ENCODE results near the gene KRI1.

KRI1 gene

GRCh38 chr19:10514211-10515145, 51.3 kb downstream of the KRI1 start:
- TF ChIP-seq CTCF (conservative IDR thresholded peaks at IDR 0.05; ENCODE audit: control insufficient read depth, insufficient read depth, low read depth, low read length) = no peak
- no peak overlapping the region for H3K4me3 ChIP-seq (ENCODE audit: control insufficient read depth, low read depth, low read length)
- no peak for DNase-seq (ENCODE audit: low read depth)

GRCh38 chr19:10513223-10513622, 52.6 kb downstream of the KRI1 start:
- no peak for TF ChIP-seq CTCF (conservative IDR thresholded peaks at IDR 0.05; ENCODE audit: control insufficient read depth, insufficient read depth, low read depth, low read length)
- H3K4me3 ChIP-seq (ENCODE audit: control insufficient read depth, low read depth, low read length) = no peak overlapping the region
- DNase-seq (ENCODE audit: low read depth) = no peak

GRCh38 chr19:10510301-10510802, 55.5 kb downstream of the KRI1 start:
- no peak overlapping the region for H3K4me3 ChIP-seq (ENCODE audit: control insufficient read depth, low read depth, low read length)
- no peak for DNase-seq (ENCODE audit: low read depth)
- TF ChIP-seq CTCF (conservative IDR thresholded peaks at IDR 0.05; ENCODE audit: control insufficient read depth, insufficient read depth, low read depth, low read length) = peak; percentile 60

GRCh38 chr19:10508707-10509106, 57.1 kb downstream of the KRI1 start:
- TF ChIP-seq CTCF (conservative IDR thresholded peaks at IDR 0.05; ENCODE audit: control insufficient read depth, insufficient read depth, low read depth, low read length) = no peak
- peak; percentile 56 for DNase-seq (ENCODE audit: low read depth)
- H3K4me3 ChIP-seq (ENCODE audit: control insufficient read depth, low read depth, low read length) = no peak overlapping the region

- no peak for TF ChIP-seq CTCF (conservative IDR thresholded peaks at IDR 0.05; ENCODE audit: control insufficient read depth, insufficient read depth, low read depth, low read length)
- DNase-seq (ENCODE audit: low read depth) = no peak
- H3K4me3 ChIP-seq (ENCODE audit: control insufficient read depth, low read depth, low read length) = no peak overlapping the region
Observed at GRCh38 chr19:10508036-10508435, 57.8 kb downstream of the KRI1 start.

- peak; percentile 69 for DNase-seq (ENCODE audit: low read depth)
- H3K4me3 ChIP-seq (ENCODE audit: control insufficient read depth, low read depth, low read length) = no peak overlapping the region
- peak; percentile 85 for TF ChIP-seq CTCF (conservative IDR thresholded peaks at IDR 0.05; ENCODE audit: control insufficient read depth, insufficient read depth, low read depth, low read length)
Observed at GRCh38 chr19:10505583-10506229, 60.1 kb downstream of the KRI1 start.
